ENCODE data around the gene CPAMD8.
"Not testable (repeated sequence)": the region's sequence is repeated elsewhere in the genome, so short reads cannot be mapped to it uniquely, and the experiment has no call there.

Gene CPAMD8

DNA sequence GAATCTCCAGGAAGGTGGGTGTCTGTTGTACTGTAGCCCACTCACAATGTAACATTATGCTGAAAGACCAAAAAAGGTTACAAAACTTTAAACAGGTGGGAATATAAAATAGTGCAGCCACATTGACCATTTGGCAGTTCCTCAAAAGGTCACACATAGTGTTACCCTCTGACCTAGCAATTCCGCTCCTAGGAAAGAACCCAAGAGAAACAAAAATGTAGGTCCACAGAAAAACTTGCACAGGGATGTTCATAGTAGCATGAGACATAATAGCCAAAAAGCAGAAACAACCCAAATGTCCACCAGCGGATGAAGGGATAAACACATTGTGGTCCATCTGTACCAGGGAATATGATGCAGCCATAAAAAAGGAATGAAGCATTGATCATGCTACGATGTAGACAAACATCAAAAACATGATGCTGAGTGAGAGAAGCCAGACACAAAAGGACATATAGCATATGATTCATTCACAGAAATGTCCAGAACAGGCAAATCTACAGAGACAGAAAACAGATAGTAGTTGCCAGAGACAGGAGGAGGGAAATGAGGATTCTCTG is 27.9 kb downstream of the CPAMD8 start:
- no peak for DNase-seq

DNA sequence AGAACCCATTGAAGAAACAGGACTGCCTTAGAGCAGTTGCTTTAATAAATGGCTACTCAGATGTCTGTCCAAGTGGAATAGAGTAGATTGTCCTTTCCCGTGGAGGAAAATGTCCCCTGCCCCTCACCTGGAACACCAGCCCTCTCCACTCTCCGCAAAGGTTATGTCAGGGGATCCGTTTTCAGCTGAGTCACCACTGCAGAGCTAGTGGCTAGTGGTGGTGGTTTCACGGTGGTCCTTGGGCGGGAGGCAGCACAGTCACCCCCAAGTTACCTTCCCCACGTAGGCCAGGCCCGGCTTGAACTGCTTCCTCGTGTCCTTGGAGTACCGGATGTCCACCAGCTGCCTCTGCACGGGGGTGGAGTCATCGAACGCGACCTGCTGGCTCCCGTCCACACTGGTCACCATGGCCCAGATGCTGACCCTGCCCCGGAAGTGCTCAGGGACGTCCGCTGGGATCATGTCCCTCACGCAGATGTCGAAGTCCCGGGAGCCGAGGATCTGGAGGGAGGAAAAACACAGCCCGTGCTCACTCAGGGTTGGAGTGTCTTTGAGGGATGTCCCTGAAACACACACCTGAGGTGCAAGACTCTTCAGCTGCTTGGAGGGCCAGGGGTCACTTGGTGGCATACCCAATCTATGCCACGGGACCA is 29.6 kb downstream of the CPAMD8 start:
- not testable (repeated sequence) for DNase-seq

DNA sequence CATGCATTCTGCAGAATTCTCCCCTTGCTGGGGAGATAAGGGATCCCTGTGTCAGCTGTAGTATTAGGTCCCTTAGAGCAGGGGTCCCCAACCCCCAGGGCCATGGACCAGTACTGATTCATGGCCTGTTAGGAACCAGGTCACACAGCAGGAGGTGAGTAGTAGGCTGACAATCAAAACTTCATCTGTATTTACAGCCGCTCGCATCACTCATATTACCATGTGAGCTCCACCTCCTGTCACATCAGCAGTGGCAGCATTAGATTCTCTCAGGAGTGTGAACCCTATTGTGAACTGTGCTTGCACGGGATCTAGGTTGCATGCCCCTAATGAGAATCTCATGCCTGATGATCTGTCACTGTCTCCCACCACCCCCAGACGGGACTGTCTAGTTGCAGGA is 37.9 kb downstream of the CPAMD8 start:
- DNase-seq, result no peak

DNA sequence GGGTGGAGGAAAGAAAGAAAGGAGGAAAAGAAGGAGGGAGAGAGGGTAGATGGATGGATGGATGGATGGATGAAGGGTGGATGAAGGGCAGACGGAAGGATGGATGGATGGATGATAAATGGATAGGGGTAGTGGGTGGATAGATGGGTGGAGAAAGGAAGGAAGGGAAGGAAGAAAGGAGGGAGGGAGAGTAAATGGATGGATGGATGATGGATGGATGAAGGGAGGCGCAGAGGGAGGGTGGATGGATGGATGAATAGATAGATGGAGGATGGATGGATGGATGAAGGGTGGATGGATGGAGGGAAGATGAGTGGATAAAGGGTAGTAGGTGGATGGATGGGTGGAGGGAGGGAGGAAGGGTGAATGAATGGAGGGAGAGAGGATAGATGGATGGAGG is 41.2 kb downstream of the CPAMD8 start:
- DNase-seq, result no peak

DNA sequence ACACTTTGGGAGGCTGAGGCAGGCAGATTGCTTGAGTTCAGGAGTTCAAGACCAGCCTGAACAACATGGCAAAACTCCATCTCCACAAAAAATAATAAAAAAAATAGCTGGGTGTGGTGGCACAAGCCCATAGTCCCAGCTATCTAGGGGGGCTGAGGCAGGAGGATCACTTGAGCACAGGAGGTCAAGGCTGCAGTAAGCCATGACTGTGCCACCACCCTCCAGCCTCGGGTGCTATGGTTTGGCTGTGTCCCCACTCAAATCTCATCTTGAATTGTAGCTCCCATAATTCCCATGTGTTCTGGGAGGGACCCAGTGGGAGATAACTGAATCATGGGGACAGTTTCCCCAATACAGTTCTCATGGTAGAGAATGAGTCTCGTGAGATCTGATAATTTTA is 44.0 kb downstream of the CPAMD8 start:
- DNase-seq, result not testable (repeated sequence)

DNA sequence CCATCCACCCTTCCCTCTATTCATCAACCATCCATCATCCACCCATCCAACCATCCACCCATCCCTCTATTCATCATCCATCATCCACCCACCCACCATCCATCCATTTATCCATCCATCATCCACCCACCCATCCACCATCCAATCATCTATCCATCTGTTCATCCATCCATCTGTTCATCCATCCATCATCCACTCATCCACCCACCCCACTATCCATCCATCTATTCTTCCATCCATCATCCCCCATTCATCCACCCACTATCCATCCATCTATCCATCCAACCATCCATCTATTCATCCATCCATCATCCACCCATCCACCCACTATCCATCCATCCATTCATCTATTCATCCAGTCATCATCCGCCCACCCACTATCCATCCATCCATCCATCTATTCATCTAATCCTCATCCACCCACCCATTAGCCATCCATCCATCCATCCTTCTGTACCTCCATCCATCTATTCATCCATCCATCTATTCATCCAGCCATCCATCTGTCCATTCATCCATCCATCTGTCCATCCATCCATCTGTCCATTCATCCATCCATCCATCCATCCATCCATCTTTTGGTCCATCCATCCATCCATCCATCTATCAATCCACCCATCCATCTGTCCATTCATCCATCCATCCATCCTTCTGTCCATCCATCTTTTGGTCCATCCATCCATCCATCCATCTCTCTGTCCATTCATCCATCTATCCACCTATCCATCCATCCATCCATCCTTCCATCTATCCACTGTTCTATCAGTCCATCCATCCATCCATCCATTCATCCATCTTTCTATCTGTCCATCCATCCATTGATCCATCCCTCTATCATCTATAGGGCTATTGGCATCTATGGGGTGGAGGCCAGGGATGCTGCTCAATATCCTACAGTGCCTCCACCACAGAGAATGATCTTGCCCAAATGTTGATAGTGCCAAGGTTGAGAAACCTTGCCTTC is 47.5 kb downstream of the CPAMD8 start:
- DNase-seq, result no peak

DNA sequence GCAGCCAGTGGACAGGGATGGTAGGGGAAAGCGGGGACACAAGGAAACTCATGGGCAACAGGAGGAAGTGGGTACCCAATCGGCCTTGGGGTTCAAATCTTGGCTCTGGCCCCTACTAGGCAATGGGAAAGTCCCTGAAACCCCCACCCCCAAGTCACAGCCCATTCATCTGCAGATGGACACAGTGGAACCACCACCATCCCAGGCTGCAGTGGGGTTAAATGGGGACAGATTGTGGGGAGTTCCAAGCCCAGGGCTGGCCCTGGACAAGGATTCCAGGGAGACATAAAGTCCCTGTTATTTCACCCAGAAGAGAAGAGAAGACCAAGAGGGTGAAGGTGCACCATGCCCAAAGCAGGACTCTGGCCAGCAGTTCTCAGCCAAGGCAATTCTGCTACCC is 48.5 kb downstream of the CPAMD8 start:
- DNase-seq, result no peak

DNA sequence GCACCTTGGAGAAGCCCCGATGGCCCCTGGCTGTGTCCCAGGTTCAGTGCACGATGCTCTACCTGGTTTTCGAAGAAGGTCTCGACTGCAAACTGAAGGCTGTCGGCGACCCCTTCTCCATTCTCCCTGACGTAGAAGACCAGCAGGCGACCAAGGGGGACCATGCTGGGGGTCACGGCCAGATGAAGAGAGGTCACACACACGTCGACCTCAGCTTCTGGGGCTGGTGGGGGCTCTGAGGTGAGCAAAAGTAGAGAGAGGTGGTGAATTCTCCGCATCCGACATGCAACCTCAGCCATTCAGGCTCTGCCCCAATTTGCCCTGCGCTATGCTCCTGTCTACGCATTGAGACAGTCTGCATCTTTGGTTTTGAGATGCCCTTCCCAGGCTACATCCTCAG is 49.3 kb downstream of the CPAMD8 start:
- no peak for DNase-seq

DNA sequence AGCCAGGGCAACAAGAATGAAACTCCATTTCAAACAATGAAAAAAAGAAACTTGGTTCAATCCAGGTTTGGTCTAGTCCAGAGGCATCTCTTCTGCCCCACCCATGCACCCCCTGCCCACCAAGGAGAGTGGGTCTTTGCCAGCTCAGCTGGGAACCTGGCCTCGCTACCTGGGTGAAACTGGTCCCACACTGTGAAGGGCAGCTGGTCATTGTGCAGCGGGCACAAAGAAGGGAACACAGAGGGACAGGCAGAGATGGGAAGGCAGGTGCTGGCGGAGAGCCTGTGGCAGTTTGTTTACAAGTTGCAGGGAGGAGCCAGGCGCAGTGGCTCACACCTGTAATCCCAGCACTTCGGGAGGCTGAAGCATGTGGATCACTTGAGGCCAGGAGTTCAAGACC is 50.2 kb downstream of the CPAMD8 start:
- no peak for DNase-seq

DNA sequence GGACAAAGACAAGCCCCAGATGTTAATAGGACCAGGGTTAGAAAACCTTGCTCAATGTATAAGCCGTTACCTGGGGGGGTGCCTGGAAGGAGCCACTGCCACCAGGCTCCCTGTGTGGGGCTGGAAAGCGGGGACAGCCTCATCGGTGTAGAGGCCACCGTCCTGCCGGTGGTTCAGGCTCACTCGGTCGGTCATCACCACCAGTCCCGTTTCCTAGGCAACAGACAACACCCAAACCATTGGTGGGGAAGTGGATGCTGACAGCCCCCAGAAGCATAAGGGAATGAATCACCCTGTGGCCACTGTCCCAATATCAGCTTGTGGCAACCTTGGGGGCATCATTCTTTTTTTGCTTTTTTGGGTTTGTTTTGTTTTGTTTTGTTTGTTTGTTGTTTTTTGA is 55.8 kb downstream of the CPAMD8 start:
- DNase-seq, result no peak

DNA sequence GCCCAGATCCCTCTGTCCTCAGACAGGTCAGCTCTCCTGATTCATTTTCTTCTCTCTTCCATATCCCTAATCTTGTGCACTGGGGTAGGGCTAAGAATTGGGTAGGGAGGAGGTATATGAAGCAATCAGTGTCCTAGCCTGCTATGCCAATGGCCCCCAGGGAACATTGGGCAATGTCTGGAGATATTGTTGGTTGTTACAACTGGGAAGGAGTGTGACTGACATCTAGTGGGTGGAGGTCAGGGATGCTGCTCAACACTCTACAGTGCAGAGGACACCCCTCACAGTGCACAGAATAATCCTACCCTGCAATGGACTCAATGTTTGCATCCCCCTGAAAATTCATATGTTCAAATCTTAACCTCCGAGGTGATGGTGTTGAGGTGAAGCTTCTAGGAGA is 57.5 kb downstream of the CPAMD8 start:
- no peak for DNase-seq

DNA sequence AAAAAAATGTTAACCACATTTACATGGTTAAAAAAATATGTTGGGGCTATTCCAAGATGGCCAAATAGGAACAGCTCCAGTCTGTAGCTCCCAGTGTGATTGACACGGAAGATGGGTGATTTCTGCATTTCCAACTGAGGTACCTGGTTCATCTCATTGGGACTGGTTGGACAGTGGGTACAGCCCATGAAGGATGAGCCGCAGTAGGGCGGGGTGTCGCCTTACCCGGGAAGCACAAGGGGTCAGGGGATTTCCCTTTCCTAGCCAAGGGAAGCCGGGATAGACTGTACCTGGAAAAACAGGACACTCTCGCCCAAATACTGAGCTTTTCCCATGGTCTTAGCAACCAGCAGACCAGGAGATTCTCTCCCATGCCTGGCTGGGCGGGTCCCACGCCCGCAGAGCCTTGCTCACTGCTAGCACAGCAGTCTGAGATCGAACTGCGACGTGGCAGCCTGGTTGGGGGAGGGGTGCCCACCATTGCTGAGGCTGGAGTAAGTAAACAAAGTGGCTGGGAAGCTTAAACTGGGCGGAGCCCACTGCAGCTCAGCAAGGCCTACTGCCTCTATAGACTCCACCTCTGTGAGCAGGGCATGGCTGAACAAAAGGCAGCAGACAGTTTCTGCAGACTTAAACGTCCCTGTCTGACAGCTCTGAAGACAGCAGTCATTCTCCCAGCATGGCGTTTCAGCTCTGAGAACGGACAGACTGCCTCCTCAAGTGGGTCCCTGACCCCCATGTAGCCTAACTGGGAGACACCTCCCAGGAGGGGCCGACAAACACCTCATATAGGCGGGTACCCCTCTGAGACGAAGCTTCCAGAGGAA is 65.4 kb downstream of the CPAMD8 start:
- DNase-seq, result not testable (repeated sequence)

DNA sequence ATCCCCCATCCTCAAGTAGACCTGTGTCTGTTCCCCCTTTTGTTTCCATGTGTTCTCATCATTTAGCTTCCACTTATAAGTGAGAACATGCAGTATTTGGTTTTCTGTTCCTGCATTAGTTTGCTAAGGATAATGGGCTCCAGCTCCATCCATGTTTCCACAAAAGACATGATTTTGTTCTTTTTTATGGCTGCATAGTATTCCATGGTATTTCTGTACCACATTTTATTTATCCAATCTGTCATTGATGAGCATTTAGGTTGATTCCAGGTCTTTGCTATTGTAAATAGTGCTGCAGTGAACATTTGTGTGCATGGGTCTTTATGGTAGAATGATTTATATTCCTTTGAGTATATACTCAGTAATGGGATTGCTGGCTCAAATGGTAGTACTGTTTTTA is 68.3 kb downstream of the CPAMD8 start:
- DNase-seq, result not testable (repeated sequence)

DNA sequence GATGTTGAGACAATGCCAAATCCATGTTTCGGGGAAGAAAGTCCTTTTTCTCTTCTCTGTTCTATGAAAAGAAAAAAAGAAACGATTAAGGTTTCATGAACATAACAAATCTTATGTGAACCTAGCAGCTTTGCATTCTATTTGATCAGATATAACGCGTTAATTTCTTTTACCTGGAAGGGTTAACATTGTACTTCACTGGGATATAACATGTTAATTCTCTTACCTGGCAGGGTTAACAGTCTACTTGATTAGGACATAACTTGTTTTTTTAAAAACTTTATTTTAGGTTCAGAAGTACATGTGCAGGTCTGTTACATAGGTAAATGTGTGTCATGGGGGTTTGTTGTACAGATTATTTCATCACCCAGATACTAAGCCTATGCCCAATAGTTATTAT is 68.8 kb downstream of the CPAMD8 start:
- no peak for DNase-seq

DNA sequence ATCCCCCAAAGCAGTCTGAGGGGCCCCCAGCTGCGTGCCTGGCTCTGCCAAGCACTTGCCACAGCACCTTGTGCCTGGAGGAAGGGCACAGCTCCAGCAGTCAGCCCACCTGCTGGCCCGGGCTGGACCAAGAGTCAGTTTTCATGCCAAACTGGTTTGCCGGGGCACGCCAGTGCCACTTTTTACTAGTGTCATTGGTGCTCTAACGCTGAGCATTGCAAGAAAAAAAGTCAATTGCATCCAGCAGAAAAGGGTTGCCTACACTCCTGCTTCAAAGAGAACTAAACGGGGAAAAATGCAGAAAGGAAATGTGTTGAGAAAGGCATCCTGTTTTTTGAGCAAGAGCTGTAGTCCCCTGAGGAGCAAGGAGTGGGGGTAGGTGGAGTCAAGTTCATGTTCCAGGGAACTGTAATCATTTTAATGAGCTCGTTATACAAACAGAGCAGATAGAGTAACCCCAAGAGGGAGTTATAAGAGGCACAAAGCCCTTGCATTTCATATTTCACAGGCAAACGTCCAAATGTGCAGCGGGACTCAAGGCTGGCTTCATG is 69.4 kb downstream of the CPAMD8 start:
- no peak for DNase-seq

DNA sequence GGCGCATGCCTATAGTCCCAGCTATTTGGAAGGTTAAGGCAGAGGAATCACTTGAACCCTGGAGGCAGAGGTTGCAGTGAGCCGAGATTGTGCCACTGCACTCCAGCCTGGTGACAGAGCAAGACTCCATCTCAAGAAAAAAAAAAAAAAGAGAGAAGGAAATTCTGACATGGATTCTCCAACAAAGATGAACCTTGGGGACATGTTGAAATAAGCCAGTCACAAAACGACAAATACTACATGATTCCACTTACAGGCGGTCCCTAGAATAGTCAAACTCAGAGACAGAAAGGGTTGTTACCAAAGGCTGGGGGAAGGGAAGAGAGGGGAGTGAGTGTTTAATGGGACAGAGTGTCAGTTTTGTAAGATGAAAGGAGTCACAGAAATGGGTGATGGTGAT is 71.4 kb downstream of the CPAMD8 start:
- no peak for DNase-seq

DNA sequence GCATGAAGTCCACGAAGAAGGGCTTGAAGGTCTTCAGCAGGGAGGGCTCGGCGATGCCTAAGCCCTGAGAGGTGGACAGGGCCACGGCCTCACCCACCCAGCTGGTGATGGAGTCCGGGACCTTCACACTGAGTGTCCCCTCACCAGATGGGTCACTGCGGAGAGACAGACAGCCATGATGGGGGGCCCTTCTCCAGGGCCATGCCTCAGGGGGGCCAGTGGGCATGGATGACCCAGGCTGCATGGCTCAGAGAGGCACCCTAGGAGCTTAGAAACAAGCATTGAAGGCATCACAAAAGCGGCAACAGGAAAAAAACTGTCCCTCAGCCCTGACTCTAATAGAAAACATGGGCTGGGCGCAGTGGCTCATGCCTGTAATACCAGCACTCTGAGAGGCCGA is 74.6 kb downstream of the CPAMD8 start:
- no peak for DNase-seq

DNA sequence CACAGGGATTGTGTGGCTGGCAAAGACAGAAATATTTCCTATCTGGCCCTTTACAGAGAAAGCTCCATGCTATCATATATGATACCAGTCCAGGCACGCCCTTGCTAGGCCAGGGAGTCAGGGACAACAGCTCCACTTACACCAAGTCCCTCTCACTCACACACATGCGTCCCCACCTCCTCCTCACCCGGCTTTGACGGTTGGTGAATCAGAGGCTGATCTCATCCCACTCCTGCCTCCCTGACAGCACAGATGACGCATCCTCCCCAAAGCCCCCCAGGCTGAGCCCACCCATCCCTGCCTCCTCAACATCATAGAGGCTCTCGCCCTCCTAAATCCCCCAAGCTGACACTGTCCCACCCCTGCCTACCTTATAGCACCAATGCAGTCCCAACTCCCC is 75.1 kb downstream of the CPAMD8 start:
- no peak for DNase-seq

DNA sequence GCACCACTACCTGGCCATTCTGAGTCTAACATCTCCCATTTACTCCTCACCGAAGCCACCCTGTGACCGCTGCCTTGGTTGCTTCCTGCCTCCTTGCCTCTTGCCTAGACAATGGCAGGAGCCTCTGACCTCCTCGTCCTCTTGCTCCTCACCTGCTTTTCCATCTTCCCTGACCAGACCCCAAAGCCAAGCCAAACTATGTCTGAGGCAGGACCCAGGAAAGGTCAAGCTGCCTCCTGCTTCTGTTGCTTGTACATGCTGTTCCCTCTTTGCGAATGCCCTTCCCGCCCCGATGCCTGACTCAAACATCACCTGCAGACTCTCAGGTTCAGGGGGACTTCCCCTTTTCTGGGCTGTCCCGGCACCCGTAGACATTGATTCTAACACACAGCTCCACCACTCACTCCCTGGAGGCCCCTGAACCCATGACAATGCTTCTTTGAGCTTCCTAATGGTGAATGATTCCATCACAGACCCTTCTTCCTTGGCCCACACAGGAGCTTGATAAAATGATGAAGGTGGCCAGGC is 77.0 kb downstream of the CPAMD8 start:
- no peak for DNase-seq

DNA sequence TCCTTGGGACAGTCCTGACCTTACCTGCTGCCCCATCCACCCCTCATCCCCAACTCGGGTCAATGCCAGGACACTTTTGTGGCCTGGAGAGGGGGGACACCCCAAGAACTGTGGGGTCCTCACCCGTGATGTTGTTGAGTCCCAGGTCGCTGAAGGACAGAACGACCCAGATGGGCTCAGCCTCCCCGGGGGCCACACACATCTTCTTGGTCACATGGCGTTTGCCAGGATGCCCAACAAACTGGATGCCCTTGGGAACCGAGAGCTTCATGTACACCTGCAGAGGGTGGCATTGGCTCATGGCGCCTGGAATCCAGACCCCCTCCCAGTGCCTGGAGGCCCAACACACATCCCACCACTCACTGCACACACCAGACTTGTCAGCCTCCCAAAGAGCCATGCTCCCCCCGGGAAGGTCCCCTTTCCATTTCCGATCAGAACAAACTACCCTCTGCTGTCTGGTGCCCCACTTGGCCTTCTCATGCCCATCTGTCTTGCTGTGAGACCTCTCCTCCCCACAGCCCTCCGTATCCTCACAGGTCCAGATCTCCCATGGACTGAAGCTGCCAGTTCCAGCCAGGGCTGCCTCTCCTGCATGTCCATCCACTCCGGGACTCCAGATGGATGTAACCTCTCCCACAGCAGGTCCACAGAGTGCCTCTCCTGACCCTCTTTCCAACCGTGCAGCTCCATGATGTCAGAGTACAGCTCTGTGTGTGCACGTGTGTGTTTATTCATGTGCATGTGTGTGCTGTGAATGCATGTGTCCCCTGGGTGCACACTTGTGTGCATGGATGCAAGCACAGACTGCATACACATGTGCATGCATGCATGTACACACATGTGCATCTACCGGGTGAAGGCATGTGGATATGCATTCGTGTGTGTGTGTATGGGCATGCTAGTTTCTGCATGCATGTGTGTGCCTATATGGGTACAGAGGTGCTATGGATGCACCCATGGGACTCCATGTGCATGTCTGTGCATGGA is 79.4 kb downstream of the CPAMD8 start:
- no peak for DNase-seq

DNA sequence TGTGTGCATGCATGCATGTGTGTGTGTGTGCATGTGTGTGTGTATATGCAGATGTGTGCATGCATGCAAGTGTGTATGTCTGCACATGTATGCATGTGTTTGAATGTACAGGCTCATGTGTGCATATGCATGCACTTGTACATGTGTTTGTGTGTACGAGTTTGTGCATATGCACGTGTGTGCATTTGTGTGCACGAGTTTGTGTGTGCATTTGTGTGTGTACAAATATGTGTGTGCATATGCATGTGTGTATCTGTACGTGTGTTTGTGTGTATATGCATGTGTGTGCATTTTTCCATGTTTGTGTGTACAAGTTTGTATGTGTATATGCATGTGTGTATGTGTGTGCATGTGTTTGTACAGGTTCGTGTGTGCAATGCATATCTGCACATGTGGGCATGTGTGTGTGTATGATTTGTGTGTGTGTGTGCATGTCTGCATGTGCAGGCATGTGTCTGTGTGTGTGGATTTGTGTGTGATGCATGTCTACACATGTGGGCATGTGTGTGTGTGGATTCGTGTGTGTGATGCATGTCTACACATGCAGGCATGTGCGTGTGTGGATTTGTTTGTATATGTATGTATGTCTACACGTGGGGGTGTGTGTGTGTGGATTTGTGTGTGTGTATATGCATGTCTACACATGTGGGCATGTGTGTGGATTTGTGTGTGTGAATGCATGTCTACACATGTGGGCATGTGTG is 80.7 kb downstream of the CPAMD8 start:
- no peak for DNase-seq

Measured in GDM1 (cell line).